ENCODE data around the gene ADCY5.

The ADCY5 gene

DNA sequence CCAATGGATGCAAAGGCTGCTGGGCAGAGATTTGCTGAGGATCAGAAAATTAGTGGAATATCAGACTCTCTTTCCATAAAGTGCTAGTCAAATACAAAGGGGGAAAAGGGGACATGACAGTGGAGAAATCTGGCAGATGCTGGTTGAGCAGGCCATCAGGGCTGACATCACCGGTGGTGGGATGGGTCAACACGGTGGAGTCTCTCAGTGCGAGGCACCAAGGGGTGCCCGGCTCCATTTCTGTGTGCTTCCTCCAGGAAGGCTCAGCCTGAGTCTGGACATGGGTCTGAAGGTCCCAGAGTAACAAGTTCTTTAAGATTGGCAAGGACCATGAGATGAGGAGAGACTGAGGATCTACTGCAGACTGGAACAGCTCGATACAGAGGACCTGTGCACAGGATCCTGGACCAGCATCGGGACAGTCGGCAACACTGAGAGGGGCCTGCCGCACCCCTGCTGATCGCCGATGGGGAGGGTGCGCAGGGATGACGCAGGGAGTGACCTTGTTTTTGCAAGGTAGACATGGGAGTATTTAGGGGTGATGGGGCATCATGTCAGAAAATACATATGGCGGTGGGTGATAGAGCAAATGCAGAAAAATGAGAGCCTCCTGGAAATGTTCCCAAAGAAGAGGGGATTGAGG lies 154.5 kb downstream of the ADCY5 start:
- no peak overlapping the region for H3K4me3 ChIP-seq (ENCODE audit: low read depth, low read length)
- DNase-seq (ENCODE audit: low read depth) = no peak
- no peak for TF ChIP-seq CTCF (IDR thresholded peaks at IDR 0.05; ENCODE audit: low read depth, low read length, missing control alignments)

GRCh38 chr3:123292321-123293310 lies 156.3 kb downstream of the ADCY5 start:
- no peak for DNase-seq (ENCODE audit: low read depth)
- H3K4me3 ChIP-seq (ENCODE audit: low read depth, low read length) = no peak overlapping the region
- TF ChIP-seq CTCF (IDR thresholded peaks at IDR 0.05; ENCODE audit: low read depth, low read length, missing control alignments) = no peak

- H3K4me3 ChIP-seq (ENCODE audit: low read depth, low read length) = no peak overlapping the region
- TF ChIP-seq CTCF (IDR thresholded peaks at IDR 0.05; ENCODE audit: low read depth, low read length, missing control alignments) = no peak
- no peak for DNase-seq (ENCODE audit: low read depth)
Observed at GRCh38 chr3:123291404-123291803, 157.5 kb downstream of the ADCY5 start.

DNA sequence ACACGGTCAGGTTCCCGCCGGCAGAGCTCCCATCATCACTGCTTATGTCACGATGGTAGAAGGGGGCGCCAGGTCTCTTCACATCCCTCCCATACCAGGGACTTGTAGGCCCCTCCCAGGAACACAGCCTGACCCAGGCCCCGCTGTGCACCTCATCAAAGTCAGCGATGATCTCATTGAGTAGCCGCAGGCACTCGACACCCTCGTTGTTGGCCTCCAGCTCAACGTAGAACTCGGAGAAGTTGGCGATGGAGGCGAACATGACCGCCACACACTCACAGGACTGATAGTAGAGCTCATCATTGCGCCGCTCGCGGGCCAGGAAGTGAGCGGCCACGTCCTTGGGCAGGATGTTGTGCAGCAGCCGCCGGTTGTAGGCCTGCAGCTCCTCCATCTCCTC lies 157.9 kb downstream of the ADCY5 start:
- DNase-seq (ENCODE audit: low read depth) = no peak

DNA sequence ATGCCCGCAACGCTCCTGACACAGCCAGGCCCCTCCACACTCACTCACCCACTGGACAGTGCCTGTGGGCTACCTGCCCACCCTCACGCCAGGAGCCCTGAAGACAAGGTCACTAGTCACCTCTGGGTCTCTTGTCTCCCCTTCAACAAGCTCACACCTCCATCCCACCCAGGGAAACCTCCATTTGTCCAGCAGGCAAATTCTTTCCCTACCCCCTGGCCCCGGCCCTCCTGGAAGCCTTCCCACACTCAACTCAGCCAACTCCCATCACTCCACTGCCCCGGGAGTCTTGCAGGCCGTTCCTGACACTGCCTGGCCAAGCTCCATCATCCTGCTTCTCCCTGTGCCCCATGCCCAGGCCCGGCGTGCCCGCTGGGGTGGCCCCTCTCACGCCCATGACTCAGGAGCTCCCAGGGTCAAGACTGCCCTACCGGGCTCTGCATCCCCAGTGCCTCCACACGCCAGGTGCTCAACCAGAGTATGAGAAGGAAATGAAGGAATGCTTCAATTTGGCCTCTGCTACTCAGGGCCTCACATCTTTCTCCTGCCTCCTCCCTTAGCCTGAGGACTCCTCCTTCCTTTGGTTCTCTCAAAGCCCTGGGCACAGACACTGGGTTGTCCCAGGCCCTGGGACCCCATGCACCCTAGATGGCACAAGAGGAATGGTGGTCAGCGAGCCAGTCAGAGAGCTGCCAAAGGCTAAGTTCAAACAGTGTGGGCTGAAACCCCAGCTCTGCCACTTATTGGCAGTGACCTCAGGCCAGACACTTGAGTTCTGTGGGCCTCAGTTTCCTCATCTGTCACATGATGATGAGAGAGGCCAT lies 158.6 kb downstream of the ADCY5 start:
- no peak for DNase-seq (ENCODE audit: low read depth)
- TF ChIP-seq CTCF (IDR thresholded peaks at IDR 0.05; ENCODE audit: low read depth, low read length, missing control alignments) = no peak
- no peak overlapping the region for H3K4me3 ChIP-seq (ENCODE audit: low read depth, low read length)

More for the DNA sequence above, 157.9 kb downstream of the ADCY5 start:
- TF ChIP-seq CTCF (IDR thresholded peaks at IDR 0.05; ENCODE audit: low read depth, low read length, missing control alignments) = no peak
- no peak overlapping the region for H3K4me3 ChIP-seq (ENCODE audit: low read depth, low read length)

DNA sequence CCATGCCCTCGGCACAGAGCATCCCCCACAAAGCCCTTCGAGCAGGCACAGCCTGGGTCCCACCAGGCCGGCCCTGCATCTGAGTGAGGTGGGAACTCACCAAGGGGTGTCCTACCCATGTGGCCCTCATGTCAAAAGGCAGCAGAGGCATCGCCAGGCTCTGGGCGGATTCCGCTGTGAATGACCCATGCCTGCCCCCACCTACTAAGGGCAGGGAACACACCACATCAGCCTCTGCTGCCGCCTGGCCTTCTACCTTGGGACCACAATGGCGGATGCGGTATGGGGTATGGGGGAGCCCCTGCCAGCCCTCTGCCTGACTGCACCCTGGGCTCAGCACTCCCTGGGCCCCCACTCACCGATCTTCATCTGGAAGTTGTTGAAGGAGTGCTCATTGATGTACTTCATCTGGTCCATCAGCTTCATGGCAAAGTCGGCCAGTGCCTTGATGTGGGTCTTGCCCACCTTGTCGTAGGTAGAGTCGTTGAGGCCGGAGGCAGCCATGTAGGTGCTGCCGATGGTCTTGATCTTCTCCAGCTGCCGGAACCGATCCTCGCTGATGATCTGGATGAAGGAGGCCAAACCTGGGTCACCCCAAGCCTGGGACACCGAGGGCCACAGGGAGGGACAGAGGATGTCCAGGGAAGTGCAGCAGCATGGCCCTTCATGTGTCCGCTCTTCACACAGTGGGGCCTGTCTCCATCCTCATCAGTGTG lies 159.3 kb downstream of the ADCY5 start:
- no peak overlapping the region for H3K4me3 ChIP-seq (ENCODE audit: low read depth, low read length)
- DNase-seq (ENCODE audit: low read depth) = no peak
- no peak for TF ChIP-seq CTCF (IDR thresholded peaks at IDR 0.05; ENCODE audit: low read depth, low read length, missing control alignments)

Measured in GM12864 (cell line).